GM21528 (cell line): ENCODE measurements around the gene TGM6.

Source experiments
- ATAC-seq: cut with Tn5 transposase; IDR thresholded peaks from one replicate; pipeline ENCODE4 v1.9.1; 2021; ENCODE audit warnings: mild to moderate bottlenecking, moderate library complexity; ENCODE audit not compliant: unreplicated experiment, low FRiP score

The TGM6 gene

GRCh38 chr20:2363187-2363586, 17.5 kb upstream of the TGM6 start:
- ATAC-seq: no peak

DNA sequence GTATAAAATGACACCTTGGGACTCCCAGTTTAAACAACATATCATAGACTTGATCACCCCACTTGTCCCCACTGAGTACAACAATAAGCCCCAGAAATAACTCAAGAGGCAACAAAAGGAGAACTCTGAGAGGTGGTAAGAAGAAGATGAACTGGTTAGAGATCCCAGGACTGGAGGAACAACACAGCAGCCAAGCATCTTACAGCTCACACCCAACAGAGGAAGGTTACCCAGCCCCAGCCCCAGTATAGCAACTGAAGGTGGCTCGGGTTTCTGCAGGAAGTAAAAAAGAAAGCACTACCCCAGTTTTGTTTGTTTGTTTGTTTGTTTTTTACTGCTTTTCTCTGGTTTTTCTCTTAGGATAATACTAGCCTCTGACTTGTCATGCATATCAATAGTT, 17.1 kb upstream of the TGM6 start:
- ATAC-seq: no peak

GRCh38 chr20:2364044-2364443, 16.7 kb upstream of the TGM6 start:
- no peak for ATAC-seq

DNA sequence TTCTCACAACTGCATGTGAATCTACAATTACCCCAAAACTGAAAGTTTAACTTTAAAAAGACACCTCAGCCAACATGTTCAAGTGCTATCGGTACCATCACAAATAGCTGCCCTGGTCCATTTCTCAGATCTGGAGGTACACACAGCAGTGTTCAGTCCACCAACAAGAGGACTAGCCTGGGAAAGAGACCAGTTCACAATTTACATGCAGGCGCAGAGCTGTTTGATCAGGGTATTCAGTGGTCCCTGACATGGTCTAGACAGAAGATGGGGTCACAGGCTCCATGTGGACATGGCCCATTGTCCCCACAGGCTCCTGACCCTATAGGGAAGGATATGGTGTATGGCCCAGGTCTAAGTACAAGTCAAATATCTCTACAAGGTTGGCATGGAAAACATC, 15.6 kb upstream of the TGM6 start:
- ATAC-seq: no peak

DNA sequence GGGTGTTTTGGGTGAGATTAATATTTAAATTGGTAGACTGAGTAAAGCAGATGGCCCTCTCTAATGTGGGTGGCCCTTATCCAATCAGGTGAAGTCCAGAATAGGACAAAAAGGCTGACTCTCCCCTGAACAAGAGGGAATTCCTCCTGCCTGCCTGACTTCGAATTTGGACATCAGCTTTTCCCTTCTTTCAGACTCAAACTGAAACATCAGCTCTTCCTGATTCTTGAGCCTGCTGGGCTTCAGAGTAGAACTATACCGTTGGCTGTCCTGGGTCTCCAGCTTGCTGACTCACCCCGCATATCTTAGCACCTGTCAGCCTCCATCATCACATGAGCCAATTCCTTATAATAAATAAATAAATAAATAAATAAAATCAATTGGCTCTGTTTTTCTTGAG, 15.0 kb upstream of the TGM6 start:
- no peak for ATAC-seq

GRCh38 chr20:2368621-2369020, 12.1 kb upstream of the TGM6 start:
- ATAC-seq: no peak

DNA sequence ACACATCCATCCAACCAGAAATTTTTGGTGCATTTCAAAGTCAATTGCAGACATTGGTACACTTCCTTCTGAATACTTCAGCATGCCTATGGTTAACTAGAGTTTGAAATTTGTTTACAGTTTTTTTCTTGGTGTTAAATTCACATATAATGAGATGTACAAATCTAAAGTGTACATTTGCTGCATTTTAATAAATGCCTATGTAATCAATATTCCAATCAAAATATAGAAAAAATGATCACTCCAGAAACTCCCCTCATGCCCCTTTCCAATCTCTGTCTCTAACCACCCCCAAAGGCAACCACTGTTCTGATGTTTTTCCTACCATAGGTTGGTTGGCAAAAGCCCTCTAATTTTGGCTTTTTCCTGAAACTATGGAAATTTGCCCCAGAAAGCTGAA, 7.6 kb upstream of the TGM6 start:
- no peak for ATAC-seq

GRCh38 chr20:2374346-2375125, 6.2 kb upstream of the TGM6 start:
- ATAC-seq: no peak

- ATAC-seq: no peak
Observed at GRCh38 chr20:2378893-2379292, 1.8 kb upstream of the TGM6 start.

DNA sequence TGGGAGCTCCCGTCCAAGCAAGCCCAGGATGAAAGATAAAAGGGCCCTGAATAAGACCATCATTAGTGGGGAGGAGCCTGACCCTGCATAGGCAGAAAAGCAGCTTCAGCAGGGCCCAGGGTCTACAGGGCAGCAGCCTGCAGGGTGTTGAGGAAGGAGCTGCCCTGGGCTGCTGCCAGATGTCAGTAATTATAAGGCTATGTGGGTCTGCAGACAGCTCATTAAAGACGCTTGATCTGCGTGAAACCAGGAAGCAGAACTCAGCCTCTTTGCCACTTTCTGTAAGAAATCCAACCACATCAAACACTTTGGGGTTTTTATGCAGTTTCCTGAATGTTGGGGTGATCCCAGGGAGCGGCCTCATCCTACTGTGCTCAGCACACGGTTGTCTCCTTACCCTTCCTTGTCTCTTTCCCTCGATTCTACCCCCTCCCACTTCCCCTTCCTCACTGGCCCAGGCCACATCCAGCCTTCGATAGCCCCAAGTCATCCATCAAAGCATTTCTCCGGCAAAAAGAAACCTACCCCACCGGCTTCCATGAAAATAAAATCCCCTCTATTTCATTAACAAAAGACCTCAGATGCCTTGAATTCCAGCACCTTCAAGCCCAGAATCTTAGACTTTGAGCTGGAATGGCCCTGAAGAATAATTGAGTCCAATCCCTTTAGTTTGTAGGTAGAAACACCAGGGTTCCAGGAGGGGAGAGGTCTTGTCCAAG, 1.0 kb upstream of the TGM6 start:
- ATAC-seq: no peak

DNA sequence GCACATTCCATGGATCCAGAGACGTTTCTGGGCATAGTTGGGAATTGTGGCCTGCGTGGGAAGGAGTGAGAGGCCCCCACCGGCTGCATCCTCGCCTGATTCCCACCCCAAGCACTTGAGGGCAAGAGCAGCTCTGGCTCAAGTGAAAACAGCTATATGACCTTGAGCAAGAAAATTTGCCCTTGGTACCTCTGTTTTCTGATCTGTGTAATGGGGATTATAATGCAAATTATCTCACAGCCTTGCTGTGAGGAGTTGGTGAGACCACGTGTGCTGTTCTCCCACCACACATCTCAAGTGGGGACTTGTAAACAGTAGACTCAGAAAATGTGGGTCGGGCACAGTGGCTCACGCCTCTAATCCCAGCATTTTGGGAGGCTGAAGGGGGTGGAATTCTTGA, 602 bp downstream of the TGM6 start:
- ATAC-seq: no peak

DNA sequence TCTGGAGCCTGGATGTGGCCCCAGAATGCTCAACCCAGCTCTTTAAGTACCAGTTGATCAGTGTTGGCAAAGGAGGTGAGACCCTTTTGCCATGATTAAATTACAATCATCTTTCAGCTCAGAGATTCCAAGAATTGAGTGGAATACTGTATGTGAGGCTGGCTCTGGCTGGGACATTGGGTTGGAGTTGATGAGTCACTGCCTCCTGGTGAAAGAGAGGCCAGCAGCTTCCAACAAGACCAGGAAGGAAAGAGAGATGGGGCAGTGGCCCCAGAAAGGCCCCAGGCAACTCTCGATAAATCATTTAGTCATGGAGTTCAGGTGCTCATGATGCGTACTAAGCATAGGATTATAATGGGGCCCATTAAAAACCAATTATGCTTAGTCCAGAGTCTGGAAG, 2.1 kb downstream of the TGM6 start:
- no peak for ATAC-seq

DNA sequence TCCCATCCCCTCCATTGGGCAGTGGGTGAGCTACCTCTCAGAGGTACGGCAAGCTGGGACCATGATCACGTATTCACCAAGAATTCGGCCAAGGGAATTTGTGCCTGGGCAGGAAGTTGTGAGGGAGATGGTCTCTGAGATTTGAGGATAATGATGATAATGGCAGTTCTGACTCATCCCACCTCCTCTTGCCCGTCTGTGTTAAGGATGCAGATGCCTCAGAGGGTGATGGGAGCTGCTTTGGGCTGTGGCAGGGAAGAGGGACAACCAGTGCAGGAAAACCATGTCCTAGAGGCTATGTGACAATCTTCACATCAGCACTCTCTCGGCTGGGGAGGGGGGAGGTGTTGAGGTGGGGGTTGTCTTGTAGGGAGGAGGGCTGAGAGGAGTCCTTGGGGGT, 4.3 kb downstream of the TGM6 start:
- no peak for ATAC-seq

DNA sequence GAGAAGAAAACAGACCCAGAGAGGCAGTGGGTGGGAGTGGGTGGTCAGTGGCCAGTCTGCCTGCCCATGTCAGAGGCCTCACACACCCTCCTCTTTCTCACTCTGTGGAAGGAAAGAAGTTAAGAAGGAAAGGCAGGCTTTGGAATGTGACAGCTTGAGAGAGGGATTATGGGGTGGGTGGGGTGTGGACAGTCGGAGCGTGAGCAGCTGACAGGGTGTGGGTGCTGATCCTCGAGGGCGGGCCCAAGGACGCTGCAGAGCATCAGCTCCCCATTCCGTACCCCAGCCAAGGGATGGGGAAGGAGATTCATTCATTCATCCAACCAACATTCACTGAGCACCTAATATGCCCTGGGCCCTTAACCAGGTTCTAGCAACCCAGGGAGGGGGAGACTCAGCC, 4.8 kb downstream of the TGM6 start:
- ATAC-seq: no peak

DNA sequence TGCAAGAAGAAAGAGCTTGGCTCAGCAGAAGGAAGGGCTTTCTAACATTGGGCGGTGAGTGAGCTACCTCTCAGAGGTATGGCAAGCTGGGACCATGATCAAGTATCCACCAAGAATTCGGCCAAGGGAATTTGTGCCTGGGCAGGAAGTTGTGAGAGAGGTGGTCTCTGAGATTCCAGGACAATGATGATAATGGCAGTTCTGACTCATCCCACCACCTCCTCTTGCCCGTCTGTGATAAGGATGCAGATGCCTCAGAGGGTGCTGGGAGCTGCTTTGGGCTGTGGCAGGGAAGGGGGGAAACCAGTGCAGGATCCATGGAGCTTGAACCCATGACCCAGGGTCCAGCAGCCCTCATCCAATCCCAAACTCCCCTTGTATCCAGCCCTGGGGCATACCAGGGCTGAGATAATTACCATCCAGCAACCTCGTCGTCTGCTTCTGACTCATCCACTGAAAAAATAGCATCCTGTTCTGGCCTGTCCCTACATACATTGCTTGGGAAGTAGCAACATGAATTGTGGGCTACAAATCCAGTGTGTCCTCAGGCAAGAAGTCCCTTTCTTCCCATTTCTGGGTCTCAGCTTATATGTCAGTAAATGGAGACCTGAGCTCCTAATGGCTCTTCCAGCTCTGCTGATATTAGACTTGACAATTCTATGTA, 5.9 kb downstream of the TGM6 start:
- no peak for ATAC-seq

DNA sequence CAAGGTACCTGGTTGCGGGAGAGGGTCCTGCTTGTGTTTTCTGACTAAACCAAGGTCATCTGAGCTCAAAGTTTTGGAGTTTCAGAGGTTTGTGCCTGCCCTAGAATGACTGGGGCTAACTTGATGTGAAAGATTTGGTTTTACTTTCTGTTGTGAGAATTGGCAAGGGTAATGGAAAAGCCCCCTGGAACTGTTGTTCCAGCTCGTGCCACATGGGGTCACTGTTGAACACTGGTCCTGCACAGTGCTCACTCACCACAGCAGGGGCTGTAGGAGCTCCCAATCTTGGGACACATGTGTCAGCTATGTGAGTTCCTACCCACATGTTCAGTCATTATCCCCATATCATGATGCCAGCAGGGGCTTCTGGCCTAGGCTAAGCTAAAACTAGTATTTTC, 6.5 kb downstream of the TGM6 start:
- ATAC-seq: no peak

- no peak for ATAC-seq
Observed at GRCh38 chr20:2387580-2387979, 6.9 kb downstream of the TGM6 start.

GRCh38 chr20:2390951-2391675, 10.4 kb downstream of the TGM6 start:
- ATAC-seq: no peak

DNA sequence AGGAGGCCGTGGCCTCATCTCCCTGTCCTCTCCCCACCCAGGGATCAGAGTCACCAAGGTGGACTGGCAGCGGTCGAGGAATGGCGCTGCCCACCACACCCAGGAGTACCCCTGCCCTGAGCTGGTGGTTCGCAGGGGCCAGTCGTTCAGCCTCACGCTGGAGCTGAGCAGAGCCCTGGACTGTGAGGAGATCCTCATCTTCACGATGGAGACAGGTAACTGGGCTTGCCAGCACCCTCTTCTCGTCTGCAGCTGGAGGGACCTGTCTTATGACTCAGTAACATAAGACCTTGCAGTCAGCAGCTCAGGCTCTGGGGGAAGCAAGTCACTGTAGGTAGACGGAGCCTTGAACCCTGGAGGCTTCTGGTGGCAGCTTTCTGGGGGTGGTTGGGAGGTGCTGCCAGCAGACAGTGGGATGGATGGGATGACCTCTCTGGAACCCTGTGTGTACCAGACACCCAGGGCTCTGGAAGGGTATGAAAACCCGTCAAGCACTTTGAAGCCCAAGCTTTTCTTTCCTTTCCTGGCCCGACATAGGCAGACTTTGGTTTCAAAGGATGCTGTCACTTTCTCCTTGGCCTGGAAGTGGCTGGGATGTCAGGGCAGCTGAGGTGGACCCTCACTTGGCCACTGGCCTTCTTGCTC, 13.8 kb downstream of the TGM6 start:
- ATAC-seq: no peak

DNA sequence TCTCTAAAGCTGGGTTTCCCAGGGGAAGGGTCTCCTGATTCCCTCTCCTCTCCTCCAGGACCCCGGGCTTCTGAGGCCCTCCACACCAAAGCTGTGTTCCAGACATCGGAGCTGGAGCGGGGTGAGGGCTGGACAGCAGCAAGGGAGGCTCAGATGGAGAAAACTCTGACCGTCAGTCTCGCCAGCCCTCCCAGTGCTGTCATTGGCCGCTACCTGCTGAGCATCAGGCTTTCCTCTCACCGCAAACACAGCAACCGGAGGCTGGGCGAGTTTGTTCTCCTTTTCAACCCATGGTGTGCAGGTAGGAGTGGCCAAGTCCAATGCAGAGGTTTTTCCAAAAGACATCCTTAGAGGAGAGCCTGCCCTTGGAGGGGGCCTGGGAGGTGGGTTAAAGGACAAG, 14.4 kb downstream of the TGM6 start:
- ATAC-seq: no peak
